Left ventricle myocardium inferior (tissue), 1 donor: ENCODE data around the gene GSK3B. TPM values are rescaled to one million over a fixed set of nuclear protein-coding genes. Genes with fewer than 3 reads are reported as not detected.

Source experiments
- DNase-seq: peaks from one replicate; pipeline ENCODE4 v3.0.0-alpha.2; 2020
- H3K27ac ChIP-seq: fragments of 200-600 bp; replicated peaks from 2 replicates; pipeline ENCODE4 v1.8.0; 2021
- H3K27me3 ChIP-seq: fragments of 200-600 bp; 2 replicates; pipeline ENCODE4 v1.8.0; 2021; ENCODE audit warnings: low read depth
- H3K36me3 ChIP-seq: fragments of 200-600 bp; 2 replicates; pipeline ENCODE4 v1.8.0; 2021
- H3K4me1 ChIP-seq: fragments of 200-600 bp; 2 replicates; pipeline ENCODE4 v1.8.0; 2021
- H3K4me3 ChIP-seq: fragments of 200-600 bp; 2 replicates; pipeline ENCODE4 v1.8.0; 2021; ENCODE audit warnings: mild to moderate bottlenecking, moderate library complexity
- H3K9me3 ChIP-seq: fragments of 200-600 bp; replicated peaks from 2 replicates; pipeline ENCODE4 v1.8.0; 2021
- CTCF ChIP-seq: fragments of 200-600 bp; IDR thresholded peaks from 2 replicates; pipeline ENCODE4 v1.8.0; 2021; ENCODE audit warnings: antibody characterized with exemption, mild to moderate bottlenecking, borderline replicate concordance
- intact Hi-C: fragments of 100-400 bp; cut with micrococcal nuclease; formaldehyde crosslinking; loops from one replicate; pipeline ENCODE4 v1.11.0; 2022
- total RNA-seq: library from RNA; stranded (reverse); fragmentation: NEBNext Ultra II Directional; extraction: Animal tissue kit (Norgen Biotek cat#: 25700); gene quantifications from one replicate; pipeline ENCODE4 v1.2.1, GENCODE V29; 2021
- donor health status: DM: no; HTN: yes; CAD: no; lungs with severe emphysema.

The GSK3B gene
- total RNA-seq, 1 donor from 2014 or later: 42.5 TPM

GRCh38 chr3:119812491-119813058 lies 281.7 kb downstream of the GSK3B start:
- TF ChIP-seq CTCF: no peak
- intact Hi-C loops: no loop called here
- DNase-seq: peak; percentile 68

GRCh38 chr3:119810018-119810435 lies 284.2 kb downstream of the GSK3B start:
- Histone ChIP-seq H3K27me3 (no peaks in the 10 kb centered on the region), H3K4me3 (peak overlapping the region; percentile 62), H3K4me1 (peaks cover 16% of the 10 kb centered on the region), H3K36me3 (no peaks in the 10 kb centered on the region), H3K9me3 (no peaks in the 10 kb centered on the region), H3K27ac (no peak overlapping the region)
- DNase-seq: peak; percentile 23
- TF ChIP-seq CTCF: peak; percentile 36
- intact Hi-C loops: no loop called here

More at GRCh38 chr3:119812491-119813058, 281.7 kb downstream of the GSK3B start:
- H3K27ac ChIP-seq: peak overlapping the region; percentile 18
- H3K9me3 ChIP-seq: no peaks in the 10 kb centered on the region
- H3K4me3 ChIP-seq: no peak overlapping the region
- H3K4me1 ChIP-seq: peaks cover 24% of the 10 kb centered on the region
- H3K27me3 ChIP-seq: no peaks in the 10 kb centered on the region
- H3K36me3 ChIP-seq: no peaks in the 10 kb centered on the region

GRCh38 chr3:119809249-119810017 lies 284.8 kb downstream of the GSK3B start:
- Histone ChIP-seq H3K4me1 (peaks cover 16% of the 10 kb centered on the region), H3K9me3 (no peaks in the 10 kb centered on the region), H3K4me3 (peak overlapping the region; percentile 62), H3K27ac (no peak overlapping the region), H3K36me3 (no peaks in the 10 kb centered on the region), H3K27me3 (no peaks in the 10 kb centered on the region)
- DNase-seq: no peak
- intact Hi-C loops: no loop called here
- no peak for TF ChIP-seq CTCF

- no peak for TF ChIP-seq CTCF
- H3K36me3 ChIP-seq: no peaks in the 10 kb centered on the region
- intact Hi-C loops: no loop called here
These were observed 285.4 kb downstream of the GSK3B start for GRCh38 chr3:119808843-119809242.

GRCh38 chr3:119808244-119808643 lies 286.0 kb downstream of the GSK3B start:
- intact Hi-C loops: no loop called here
- no peak overlapping the region for H3K4me3 ChIP-seq
- no peak for TF ChIP-seq CTCF
- no peak for DNase-seq
- no peaks in the 10 kb centered on the region for H3K36me3 ChIP-seq
- peaks cover 16% of the 10 kb centered on the region for H3K4me1 ChIP-seq
- no peaks in the 10 kb centered on the region for H3K27me3 ChIP-seq
- no peak overlapping the region for H3K27ac ChIP-seq
- H3K9me3 ChIP-seq: peaks cover 4% of the 10 kb centered on the region

More at GRCh38 chr3:119808843-119809242, 285.4 kb downstream of the GSK3B start:
- Histone ChIP-seq H3K27me3 (no peaks in the 10 kb centered on the region), H3K9me3 (no peaks in the 10 kb centered on the region), H3K27ac (no peak overlapping the region), H3K4me1 (peaks cover 16% of the 10 kb centered on the region), H3K4me3 (no peak overlapping the region)
- no peak for DNase-seq
